ENCODE results near the gene ADAM33.

ADAM33 gene

DNA sequence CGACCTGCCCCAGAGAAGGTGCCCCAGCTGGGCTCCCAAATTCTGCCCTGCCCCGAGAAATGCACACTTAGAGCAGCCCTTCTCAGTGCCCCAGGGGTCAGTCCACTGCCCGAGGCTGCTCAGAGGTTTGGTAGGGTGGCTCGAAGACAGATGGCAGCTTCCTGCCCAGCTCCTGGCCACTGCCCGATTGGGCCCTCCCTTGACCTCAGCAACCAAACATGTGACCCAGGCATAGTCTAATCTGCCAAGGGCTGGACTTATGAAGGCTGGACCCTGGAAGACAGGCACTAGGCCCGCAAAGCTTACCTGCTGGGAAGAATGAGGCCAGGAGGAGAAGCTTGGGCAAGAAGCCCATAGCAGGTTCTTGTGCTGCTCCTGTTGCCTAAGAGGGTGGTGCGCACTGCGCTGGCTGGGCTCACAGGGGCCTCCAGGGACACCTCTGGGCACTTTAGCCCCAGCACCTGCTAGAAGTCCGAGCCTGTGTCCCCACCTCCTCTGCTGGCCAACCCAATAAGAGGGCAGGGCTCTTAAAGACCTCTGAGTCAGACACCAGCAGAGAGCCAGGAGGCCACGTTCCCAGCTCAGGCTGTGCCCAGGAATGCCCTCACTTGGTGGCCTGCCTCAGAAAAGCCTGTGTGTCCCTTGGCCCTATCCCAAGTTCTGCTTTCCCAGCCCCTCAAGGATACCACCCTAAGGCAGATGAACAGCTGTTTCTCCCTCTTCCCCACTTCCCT is 25.1 kb upstream of the ADAM33 start:
- no peak for DNase-seq

- DNase-seq = no peak
Observed at GRCh38 chr20:3705970-3706739, 24.3 kb upstream of the ADAM33 start.

- DNase-seq = no peak
Observed at GRCh38 chr20:3705491-3705969, 23.7 kb upstream of the ADAM33 start.

DNA sequence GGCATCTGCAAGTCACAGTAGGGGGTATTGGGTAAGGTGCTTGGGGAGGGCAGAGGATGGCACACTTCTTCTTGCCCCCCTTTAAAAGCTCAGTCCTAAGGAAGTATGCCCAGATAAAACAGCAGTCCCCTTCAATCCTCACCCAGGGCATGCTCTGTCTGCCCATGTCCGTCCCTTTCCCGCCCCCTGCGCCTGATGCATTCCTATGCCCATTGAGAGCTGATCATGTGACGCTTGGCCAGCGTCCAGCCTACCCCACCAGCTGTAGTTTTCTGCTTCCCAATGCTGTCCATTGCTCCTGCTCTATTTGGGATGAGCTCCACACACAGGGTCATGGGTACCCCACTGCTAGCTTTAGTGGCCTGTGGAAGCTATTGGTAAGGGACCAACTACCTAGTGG is 22.3 kb upstream of the ADAM33 start:
- no peak for DNase-seq

DNA sequence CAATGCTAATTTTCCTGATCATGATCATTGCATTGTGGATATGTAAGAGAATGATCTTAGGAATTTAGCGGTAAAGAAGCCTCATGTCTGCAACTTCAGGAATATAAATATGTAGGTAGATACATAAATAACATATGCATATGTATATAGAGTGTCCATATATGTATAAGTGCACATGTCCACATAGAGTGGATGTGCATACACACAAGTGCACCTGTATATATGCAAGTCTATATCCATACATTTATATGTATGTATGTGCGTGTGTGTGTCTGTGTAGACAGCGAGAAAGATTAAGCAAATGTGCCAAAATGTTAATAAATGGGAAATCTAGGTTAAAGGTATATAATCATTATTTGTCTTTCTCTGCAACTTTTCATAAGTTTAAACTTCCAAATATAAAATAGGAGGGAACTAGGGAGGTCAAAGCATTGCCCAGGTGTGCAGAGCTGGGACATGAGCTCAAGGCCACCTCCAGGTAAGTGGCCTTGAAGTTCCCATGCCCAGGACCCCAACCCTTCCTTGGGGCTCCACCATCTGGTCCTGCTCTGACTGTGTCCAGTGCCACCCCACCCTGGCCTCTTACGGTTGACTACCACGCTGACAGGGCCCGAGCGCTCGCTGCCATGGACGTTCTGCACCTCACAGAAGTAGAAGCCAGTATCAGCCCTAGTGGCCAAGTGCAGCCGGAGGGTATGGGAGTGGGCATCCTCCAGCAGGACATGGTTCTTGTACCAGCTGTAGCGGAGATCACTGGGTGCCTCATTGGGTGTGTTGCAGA is 21.0 kb upstream of the ADAM33 start:
- DNase-seq = no peak

GRCh38 chr20:3701061-3701998 is 19.5 kb upstream of the ADAM33 start:
- DNase-seq = no peak

GRCh38 chr20:3699037-3699436 is 17.2 kb upstream of the ADAM33 start:
- no peak for DNase-seq

DNA sequence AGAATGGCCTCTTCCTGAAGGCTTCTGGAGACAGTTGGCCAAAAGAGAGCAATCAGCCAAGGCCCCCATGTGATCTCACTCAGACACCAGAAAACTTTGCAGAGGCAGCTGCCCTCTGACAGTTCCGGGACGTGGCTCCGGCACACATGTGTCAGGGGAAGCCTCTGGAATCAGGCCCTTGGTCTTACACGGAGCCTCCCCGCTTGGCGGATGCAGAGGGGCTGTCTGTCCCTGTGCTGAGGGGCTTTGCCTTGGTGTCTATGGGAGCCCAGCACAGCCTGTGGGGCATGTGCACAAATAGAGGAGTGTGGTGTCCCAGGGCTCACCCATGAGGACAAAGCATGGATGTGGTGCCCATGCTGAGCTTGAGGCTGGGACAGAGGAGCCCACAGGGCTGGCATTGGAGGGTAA is 16.8 kb upstream of the ADAM33 start:
- no peak for DNase-seq

DNA sequence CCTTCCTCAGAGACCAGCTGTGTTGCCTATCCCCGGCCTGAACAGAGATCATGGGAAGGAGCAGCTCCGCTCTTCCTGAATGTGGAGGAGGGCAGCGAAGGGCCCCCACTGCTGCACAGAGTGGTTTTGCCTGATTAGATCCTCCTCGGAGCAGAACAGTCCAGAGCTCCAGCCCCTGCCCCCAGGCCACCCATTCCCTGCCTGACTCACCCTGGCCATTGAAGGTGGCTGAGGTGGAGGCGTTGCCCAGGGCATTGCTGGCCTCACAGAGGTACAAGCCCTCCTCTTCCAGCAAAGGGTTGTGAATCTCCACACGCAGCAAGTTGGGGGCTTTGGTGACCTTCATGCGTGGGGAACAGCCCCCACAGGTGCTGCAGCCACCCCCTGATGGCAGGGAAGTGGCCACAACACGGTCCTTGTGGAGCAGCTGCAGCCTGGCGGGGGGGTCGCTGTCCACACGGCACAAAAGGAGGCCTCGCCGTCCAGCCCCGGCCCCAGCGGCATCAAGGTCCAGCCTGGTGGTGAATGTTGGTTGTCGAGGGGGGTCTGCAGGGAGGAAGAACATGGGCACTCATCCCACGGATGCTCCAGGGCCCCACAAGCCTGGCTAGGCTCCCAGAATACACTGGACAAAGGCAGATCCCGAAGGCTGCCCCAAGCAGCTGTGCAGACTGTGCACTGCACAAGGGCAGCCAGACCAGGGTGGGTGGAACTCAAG is 15.9 kb upstream of the ADAM33 start:
- no peak for DNase-seq

DNA sequence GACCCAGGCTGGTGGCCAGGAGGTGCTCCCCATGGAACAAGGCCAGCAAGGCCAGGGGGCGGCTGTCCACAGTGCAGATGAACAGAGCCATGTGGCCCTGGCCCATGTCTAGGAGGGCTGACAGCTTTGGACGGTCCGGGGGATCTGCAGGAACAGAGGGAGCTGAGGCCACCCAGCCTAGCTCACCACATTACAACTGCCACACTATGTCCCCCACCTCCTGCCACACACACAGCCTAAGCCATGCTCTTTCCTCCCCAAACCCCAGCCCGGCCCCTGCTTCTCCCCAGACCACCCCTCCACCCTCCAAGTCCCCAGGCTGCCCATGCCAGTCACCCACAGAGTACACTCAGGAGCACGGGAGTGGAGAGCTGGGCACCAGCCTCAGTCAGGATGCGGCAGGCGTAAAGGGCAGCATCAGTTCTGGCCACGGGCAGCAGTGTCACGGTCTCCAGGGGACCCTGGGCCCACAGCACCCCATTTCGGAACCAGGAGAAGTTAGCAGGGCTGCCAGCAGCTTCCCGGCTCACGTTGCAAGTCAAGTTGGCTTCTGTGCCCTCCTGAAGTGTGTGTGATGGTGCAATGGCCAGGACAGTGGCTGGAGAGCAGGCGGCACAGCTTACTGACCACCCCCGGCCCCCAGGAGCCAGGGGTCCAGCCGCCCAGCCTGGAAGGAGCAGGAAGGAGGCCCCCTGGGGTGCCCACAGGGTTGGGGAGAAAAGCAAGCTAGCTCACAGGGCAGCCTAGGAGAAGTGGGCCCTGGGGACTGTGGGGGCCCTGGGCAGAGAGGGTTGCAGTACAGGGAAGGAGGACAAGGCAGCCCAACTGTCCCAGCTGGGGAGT is 15.2 kb upstream of the ADAM33 start:
- DNase-seq = no peak

DNA sequence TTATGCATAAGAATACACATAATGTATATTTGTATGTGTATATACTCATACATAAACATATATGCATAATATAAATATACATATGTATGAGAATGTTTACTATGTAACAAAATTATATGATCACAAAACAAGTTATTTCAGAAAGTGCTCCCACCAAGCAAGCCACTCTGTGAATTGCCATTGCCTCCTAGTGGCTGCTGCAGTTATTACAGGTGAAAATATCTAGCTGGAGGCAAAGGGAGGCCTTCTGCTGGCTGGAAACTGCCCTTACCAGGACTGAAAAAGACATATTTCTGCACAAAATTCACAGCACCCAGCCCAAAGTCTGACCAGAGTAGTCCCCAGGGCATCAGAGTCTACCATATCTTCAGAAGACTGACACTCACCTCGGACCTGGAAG is 14.4 kb upstream of the ADAM33 start:
- no peak for DNase-seq

DNA sequence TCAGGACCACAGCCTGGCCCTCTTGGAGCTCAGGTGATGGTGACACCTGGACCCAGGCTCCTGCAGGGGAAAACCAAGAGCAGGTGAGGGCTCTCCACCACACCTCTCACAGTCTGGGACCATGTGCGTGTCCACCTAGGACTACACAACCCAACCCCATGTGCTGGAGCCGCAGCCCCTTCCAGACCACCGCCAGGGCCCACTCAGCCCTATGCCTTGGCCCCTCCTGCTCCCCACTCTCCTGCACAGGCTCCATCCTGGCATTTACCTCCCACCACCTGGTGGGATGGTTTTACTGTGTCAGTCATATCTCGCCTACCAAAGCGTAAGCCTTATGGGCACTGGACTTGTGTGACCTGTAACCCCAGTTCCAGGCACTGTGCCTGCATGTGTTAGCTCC is 13.1 kb upstream of the ADAM33 start:
- no peak for DNase-seq

DNA sequence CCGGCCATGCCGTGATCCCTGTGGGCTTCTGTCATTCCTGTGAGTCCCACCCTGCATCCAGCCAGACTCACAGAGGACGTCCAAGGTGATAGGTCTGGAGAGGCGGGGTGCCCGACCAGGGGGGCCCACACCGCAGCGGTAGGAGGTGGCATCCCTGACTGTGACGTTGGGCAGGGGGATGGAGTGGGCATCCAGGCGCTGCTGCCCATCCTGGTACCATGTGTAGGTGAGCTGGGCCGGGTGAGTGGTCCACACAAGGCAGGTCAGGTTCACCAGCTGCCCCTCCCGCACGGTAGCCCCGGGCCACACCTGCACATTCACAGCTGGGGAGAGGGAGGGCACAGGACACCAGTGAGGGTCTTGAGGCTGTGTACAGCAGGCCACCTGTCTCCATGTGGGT is 11.6 kb upstream of the ADAM33 start:
- DNase-seq = no peak

DNA sequence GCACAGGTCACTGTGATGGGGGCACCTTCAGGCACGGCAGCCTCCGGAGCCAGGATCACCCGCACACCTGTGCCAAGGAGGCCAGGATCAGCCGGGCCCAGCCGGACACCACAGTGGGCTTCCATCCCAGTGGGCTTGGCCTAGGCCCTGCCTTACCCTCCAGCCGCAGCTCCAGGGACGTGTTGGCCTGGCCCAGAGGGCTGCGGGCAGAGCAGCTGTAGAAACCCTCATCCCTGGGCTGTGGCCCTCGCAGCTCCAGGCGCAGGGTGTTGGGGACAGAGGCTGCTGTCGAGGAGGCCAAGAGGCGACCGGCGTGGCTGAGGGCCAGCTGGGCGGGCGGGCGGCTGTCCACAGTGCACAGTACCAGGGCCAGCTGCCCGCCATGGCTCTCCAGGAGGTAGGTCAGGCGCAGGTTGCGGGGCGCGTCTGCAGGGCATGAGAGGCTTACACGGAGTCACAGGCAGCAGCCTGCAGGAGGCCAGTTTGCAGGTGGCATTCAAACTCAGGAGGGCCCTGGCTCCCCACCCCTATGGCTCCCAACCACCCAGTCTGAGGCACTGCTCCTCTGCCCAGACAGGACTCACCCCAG is 11.0 kb upstream of the ADAM33 start:
- no peak for DNase-seq

DNA sequence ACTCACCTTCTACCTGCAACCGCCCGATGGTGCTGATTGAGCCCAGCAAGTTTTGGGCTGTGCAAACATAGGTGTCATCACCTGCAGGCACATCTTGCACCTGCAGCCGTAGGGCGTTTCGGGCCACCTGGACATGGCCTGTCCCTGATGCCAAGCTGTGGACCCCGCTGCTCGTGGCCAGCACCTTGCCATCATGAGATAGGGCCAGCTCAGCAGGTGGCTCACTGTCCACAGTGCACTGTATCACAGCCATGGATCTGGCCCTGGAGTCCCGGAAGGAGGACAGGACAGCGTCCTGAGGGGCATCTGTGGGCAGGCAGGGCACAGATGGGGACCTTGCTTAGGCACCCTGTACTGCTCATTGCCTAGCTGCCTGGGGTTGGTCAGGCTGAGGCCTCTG is 10.1 kb upstream of the ADAM33 start:
- no peak for DNase-seq

DNA sequence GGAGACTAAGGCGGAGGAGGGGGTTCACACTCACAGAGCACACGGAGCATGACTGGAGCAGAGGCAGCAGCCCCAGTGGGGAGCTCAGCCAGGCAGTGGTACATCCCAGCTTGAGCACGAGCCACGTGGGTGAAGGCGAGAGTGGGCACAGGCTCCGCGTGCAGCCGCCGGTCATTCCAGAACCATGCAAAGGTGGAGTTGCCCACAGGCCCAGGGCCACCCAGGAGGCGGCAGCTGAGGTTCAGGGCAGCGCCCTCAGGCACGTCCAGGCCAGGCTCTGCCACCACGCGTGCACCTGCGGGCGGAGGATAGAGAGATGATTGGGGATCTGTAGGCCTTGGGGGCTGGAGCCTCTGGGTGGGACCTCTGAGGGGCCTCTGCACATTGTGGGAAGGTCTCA is 9.5 kb upstream of the ADAM33 start:
- no peak for DNase-seq

GRCh38 chr20:3690413-3690812 is 8.6 kb upstream of the ADAM33 start:
- no peak for DNase-seq

GRCh38 chr20:3689978-3690377 is 8.2 kb upstream of the ADAM33 start:
- DNase-seq = no peak

DNA sequence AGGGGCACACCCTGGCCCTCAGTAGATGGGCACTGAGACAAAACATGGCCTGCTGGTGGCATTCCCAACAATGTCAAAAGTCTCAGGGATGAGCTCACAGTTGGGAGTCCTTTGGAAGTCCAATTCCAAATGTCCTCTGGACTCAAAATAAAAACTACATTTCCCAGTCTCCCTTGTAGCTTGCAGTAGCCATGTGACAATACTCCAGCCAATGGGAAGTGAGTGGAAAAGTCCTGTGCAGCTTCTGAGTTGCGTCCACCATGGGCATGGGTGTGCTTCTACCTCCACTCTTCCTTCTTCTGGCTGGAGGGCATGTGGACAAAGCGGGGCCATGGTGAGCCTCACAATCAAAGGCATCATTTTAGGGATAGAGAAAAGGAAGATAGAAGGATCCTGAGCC is 5.8 kb upstream of the ADAM33 start:
- no peak for DNase-seq

DNA sequence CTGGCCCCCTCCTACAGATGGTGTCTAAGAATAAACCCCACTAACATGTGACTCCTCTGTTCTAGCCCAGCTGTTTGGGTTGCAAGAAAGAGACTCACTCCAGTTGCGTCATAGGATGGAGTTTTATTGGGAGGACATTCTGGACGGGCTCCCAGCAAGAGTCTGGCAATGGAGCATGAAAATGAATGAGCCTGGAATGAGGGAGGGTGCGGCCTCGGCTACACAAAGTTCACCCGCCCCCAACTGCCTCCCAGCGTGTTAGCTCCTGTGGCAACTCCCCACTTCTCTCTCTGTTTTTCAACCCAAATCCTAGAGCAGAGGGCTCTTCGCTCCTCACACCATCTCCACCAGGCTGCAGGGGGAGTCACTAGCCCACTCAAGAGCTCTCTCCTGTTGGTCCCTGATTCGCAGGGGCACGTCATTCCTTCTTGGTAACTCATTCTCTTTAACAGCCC is 5.1 kb upstream of the ADAM33 start:
- DNase-seq = no peak
